Lung microvascular endothelial cell (primary cell): Measurements from ENCODE around the gene MRTFA. TPM values are rescaled to one million over a fixed set of nuclear protein-coding genes. Genes with fewer than 3 reads are reported as not detected.

ENCODE experiments used
- DNase-seq, 2 donors: peaks; one replicate each; pipeline versions ENCODE4 v3.0.0 to v3.0.0-alpha.2; 2010; ENCODE audit warnings: low read depth in 2 of 2
- total RNA-seq: library from RNA; depleted of rRNA; stranded (reverse); fragments of >200 nt; gene quantifications from 2 replicates; pipeline ENCODE4 v1.2.1, GENCODE V29; 2014

Gene MRTFA
- total RNA-seq, 1 donor from 2014 or later: 14.5 TPM

- no peak for DNase-seq
Measured at GRCh38 chr22:40414311-40414710, 222.2 kb downstream of the MRTFA start.

- no peak for DNase-seq
Measured at GRCh38 chr22:40413873-40414272, 222.6 kb downstream of the MRTFA start.

GRCh38 chr22:40412441-40412840, 224.1 kb downstream of the MRTFA start:
- no peak for DNase-seq

- DNase-seq: no peak
Measured at GRCh38 chr22:40411506-40411861, 225.0 kb downstream of the MRTFA start.

GRCh38 chr22:40410731-40411505, 225.6 kb downstream of the MRTFA start:
- DNase-seq: no peak

- no peak for DNase-seq
Measured at GRCh38 chr22:40410272-40410671, 226.2 kb downstream of the MRTFA start.

GRCh38 chr22:40409613-40410113, 226.9 kb downstream of the MRTFA start:
- DNase-seq: no peak

GRCh38 chr22:40408718-40409612, 227.6 kb downstream of the MRTFA start:
- no peak for DNase-seq

- DNase-seq: no peak
Measured at GRCh38 chr22:40407831-40408717, 228.4 kb downstream of the MRTFA start.

- DNase-seq: no peak
Measured at GRCh38 chr22:40407021-40407761, 229.3 kb downstream of the MRTFA start.

- DNase-seq: no peak
Measured at GRCh38 chr22:40406063-40406890, 230.2 kb downstream of the MRTFA start.

- DNase-seq: no peak
Measured at GRCh38 chr22:40405178-40406062, 231.1 kb downstream of the MRTFA start.

GRCh38 chr22:40404251-40405177, 232.0 kb downstream of the MRTFA start:
- no peak for DNase-seq

- DNase-seq: no peak
Measured at GRCh38 chr22:40403651-40404050, 232.9 kb downstream of the MRTFA start.

- no peak for DNase-seq
Measured at GRCh38 chr22:40403141-40403540, 233.4 kb downstream of the MRTFA start.

GRCh38 chr22:40401981-40402406, 234.5 kb downstream of the MRTFA start:
- no peak for DNase-seq

- DNase-seq: no peak
Measured at GRCh38 chr22:40401532-40401931, 235.0 kb downstream of the MRTFA start.

- no peak for DNase-seq
Measured at GRCh38 chr22:40400159-40400558, 236.4 kb downstream of the MRTFA start.
